Stimulated activated naive B cell treated with anti-CD40 and anti-IgM and Interleukin-4, amounts not matched to agents 10 μg/mL and 1 μg/mL and 100 μg/mL, for 72 hours (primary cell): ENCODE results near the gene C19orf12.

Experiments
- ATAC-seq, 2 donors: fragments of 150-1000 bp; cut with Tn5 transposase; replicated peaks; 2 replicates each; pipeline ENCODE4 v1.10.0; 2021; ENCODE audit warnings: moderate library complexity in 1 of 2
- DNase-seq: peaks from one replicate; pipeline ENCODE4 v3.0.0; 2021
- H3K27ac Mint-ChIP-seq: one replicate; pipeline ENCODE4 v1.8.0; 2022; ENCODE audit warnings: mild to moderate bottlenecking, mixed read lengths
- H3K27me3 Mint-ChIP-seq, 2 donors: one replicate each; pipeline ENCODE4 v1.8.0; 2022; ENCODE audit warnings: mixed read lengths in 2 of 2
- H3K36me3 Mint-ChIP-seq, 2 donors: one replicate each; pipeline ENCODE4 v1.8.0; 2022; ENCODE audit warnings: mixed read lengths in 2 of 2, mild to moderate bottlenecking in 1 of 2
- H3K4me1 Mint-ChIP-seq, 2 donors: one replicate each; pipeline ENCODE4 v1.8.0; 2022; ENCODE audit warnings: mixed read lengths in 2 of 2, mild to moderate bottlenecking in 1 of 2
- H3K4me3 Mint-ChIP-seq, 2 donors: one replicate each; pipeline ENCODE4 v1.8.0; 2022; ENCODE audit warnings: mild to moderate bottlenecking in 2 of 2, mixed read lengths in 2 of 2, moderate library complexity in 1 of 2
- H3K9me3 Mint-ChIP-seq, 2 donors: one replicate each; pipeline ENCODE4 v1.8.0; 2022; ENCODE audit warnings: mixed read lengths in 2 of 2, mild to moderate bottlenecking in 1 of 2

The C19orf12 gene

GRCh38 chr19:29680937-29681336 lies 34.1 kb downstream of the C19orf12 start:
- peaks cover 5 to 8% of the 10 kb centered on the region in 2 donors for H3K36me3 Mint-ChIP-seq
- H3K27ac Mint-ChIP-seq, result peak overlapping the region; percentile 88
- ATAC-seq (no peak), DNase-seq (no peak)
- H3K27me3 Mint-ChIP-seq, result peaks cover 0 to under 1% of the 10 kb centered on the region in 2 donors
- peak overlapping the region; percentile 41 to 66 for H3K4me3 Mint-ChIP-seq
- peaks cover 17 to 28% of the 10 kb centered on the region in 2 donors for H3K4me1 Mint-ChIP-seq
- H3K9me3 Mint-ChIP-seq, result no peaks in the 10 kb centered on the region

- Mint-ChIP-seq H3K36me3 (peaks cover 5 to 8% of the 10 kb centered on the region in 2 donors), H3K27me3 (no peaks in the 10 kb centered on the region), H3K27ac (peak overlapping the region; percentile 88), H3K4me3 (peak overlapping the region; percentile 13 to 41), H3K4me1 (peaks cover 17 to 28% of the 10 kb centered on the region in 2 donors), H3K9me3 (no peaks in the 10 kb centered on the region)
- ATAC-seq, result peak; percentile 88 to 93
- peak; percentile 52 for DNase-seq
Measured at GRCh38 chr19:29680447-29680846, 34.6 kb downstream of the C19orf12 start.

- H3K27ac Mint-ChIP-seq, result peak overlapping the region; percentile 77
- H3K4me3 Mint-ChIP-seq, result peak overlapping the region in 1 of 2 donors; percentile 19
- no peaks in the 10 kb centered on the region for H3K27me3 Mint-ChIP-seq
- DNase-seq, result no peak
- no peaks in the 10 kb centered on the region for H3K9me3 Mint-ChIP-seq
- no peak for ATAC-seq
- H3K4me1 Mint-ChIP-seq, result peaks cover 14 to 28% of the 10 kb centered on the region in 2 donors
- peaks cover 5 to 8% of the 10 kb centered on the region in 2 donors for H3K36me3 Mint-ChIP-seq
Measured at GRCh38 chr19:29679598-29680210, 35.4 kb downstream of the C19orf12 start.

GRCh38 chr19:29678484-29679106 lies 36.5 kb downstream of the C19orf12 start:
- Mint-ChIP-seq H3K4me3 (no peak overlapping the region), H3K4me1 (peaks cover 16 to 32% of the 10 kb centered on the region in 2 donors), H3K9me3 (no peaks in the 10 kb centered on the region)

GRCh38 chr19:29677001-29677817 lies 37.9 kb downstream of the C19orf12 start:
- DNase-seq (no peak), ATAC-seq (no peak)
- Mint-ChIP-seq H3K36me3 (peaks cover 5 to 17% of the 10 kb centered on the region in 2 donors), H3K4me3 (no peak overlapping the region), H3K9me3 (no peaks in the 10 kb centered on the region), H3K4me1 (peaks cover 30 to 46% of the 10 kb centered on the region in 2 donors), H3K27me3 (no peaks in the 10 kb centered on the region), H3K27ac (no peak overlapping the region)

More at GRCh38 chr19:29678484-29679106, 36.5 kb downstream of the C19orf12 start:
- Mint-ChIP-seq H3K36me3 (peaks cover 5 to 13% of the 10 kb centered on the region in 2 donors), H3K27ac (no peak overlapping the region), H3K27me3 (no peaks in the 10 kb centered on the region)
- no peak for DNase-seq
- ATAC-seq, result no peak

- H3K27ac Mint-ChIP-seq, result no peak overlapping the region
Measured at GRCh38 chr19:29676586-29676985, 38.5 kb downstream of the C19orf12 start.

GRCh38 chr19:29675650-29676186 lies 39.3 kb downstream of the C19orf12 start:
- peaks cover 36 to 51% of the 10 kb centered on the region in 2 donors for H3K4me1 Mint-ChIP-seq
- H3K27me3 Mint-ChIP-seq, result no peaks in the 10 kb centered on the region
- DNase-seq, result no peak
- ATAC-seq, result no peak
- no peaks in the 10 kb centered on the region for H3K9me3 Mint-ChIP-seq
- H3K27ac Mint-ChIP-seq, result no peak overlapping the region
- no peak overlapping the region for H3K4me3 Mint-ChIP-seq
- H3K36me3 Mint-ChIP-seq, result peaks cover 7 to 28% of the 10 kb centered on the region in 2 donors

More at GRCh38 chr19:29676586-29676985, 38.5 kb downstream of the C19orf12 start:
- ATAC-seq (no peak), DNase-seq (no peak)
- Mint-ChIP-seq H3K4me3 (no peak overlapping the region), H3K36me3 (peaks cover 5 to 21% of the 10 kb centered on the region in 2 donors), H3K4me1 (peaks cover 36 to 51% of the 10 kb centered on the region in 2 donors), H3K27me3 (no peaks in the 10 kb centered on the region), H3K9me3 (no peaks in the 10 kb centered on the region)

- ATAC-seq (no peak), DNase-seq (no peak)
- Mint-ChIP-seq H3K4me1 (peaks cover 35 to 46% of the 10 kb centered on the region in 2 donors), H3K9me3 (no peaks in the 10 kb centered on the region), H3K4me3 (no peak overlapping the region), H3K27ac (no peak overlapping the region), H3K27me3 (no peaks in the 10 kb centered on the region), H3K36me3 (peaks cover 7 to 28% of the 10 kb centered on the region in 2 donors)
Measured at GRCh38 chr19:29675120-29675649, 39.9 kb downstream of the C19orf12 start.

- Mint-ChIP-seq H3K4me3 (no peak overlapping the region), H3K27me3 (no peaks in the 10 kb centered on the region), H3K4me1 (peaks cover 31 to 40% of the 10 kb centered on the region in 2 donors), H3K27ac (no peak overlapping the region), H3K36me3 (peaks cover 9 to 28% of the 10 kb centered on the region in 2 donors), H3K9me3 (no peaks in the 10 kb centered on the region)
- DNase-seq (no peak), ATAC-seq (no peak)
Measured at GRCh38 chr19:29674374-29675119, 40.5 kb downstream of the C19orf12 start.

GRCh38 chr19:29673451-29674371 lies 41.4 kb downstream of the C19orf12 start:
- Mint-ChIP-seq H3K9me3 (no peaks in the 10 kb centered on the region), H3K27ac (peak overlapping the region; percentile 90), H3K27me3 (no peaks in the 10 kb centered on the region), H3K4me1 (peaks cover 31 to 41% of the 10 kb centered on the region in 2 donors), H3K36me3 (peaks cover 9 to 28% of the 10 kb centered on the region in 2 donors), H3K4me3 (peak overlapping the region in 1 of 2 donors; percentile 33)
- DNase-seq (no peak), ATAC-seq (no peak)

- ATAC-seq, result peak; percentile 74 to 82
- no peaks in the 10 kb centered on the region for H3K9me3 Mint-ChIP-seq
- DNase-seq, result peak; percentile 61
- H3K27ac Mint-ChIP-seq, result peak overlapping the region; percentile 90
- H3K4me3 Mint-ChIP-seq, result peak overlapping the region; percentile 33 to 63
- no peaks in the 10 kb centered on the region for H3K27me3 Mint-ChIP-seq
- H3K4me1 Mint-ChIP-seq, result peaks cover 31 to 49% of the 10 kb centered on the region in 2 donors
- H3K36me3 Mint-ChIP-seq, result peaks cover 9 to 28% of the 10 kb centered on the region in 2 donors
Measured at GRCh38 chr19:29672933-29673336, 42.1 kb downstream of the C19orf12 start.

- Mint-ChIP-seq H3K9me3 (no peaks in the 10 kb centered on the region), H3K4me1 (peaks cover 31 to 54% of the 10 kb centered on the region in 2 donors), H3K36me3 (peaks cover 9 to 28% of the 10 kb centered on the region in 2 donors), H3K4me3 (peak overlapping the region; percentile 33 to 63), H3K27ac (peak overlapping the region; percentile 90), H3K27me3 (no peaks in the 10 kb centered on the region)
- DNase-seq (no peak), ATAC-seq (no peak)
Measured at GRCh38 chr19:29672319-29672932, 42.6 kb downstream of the C19orf12 start.
